Sigmoid colon (tissue), 4 donors: ENCODE results near the gene C1orf105.

Source experiments
- CTCF ChIP-seq, 4 experiments: fragments of 450-650 bp in 3 of 4; fragments of 200-600 bp in 1 of 4; IDR thresholded peaks; one replicate each; pipeline ENCODE4 v1.5.1; 2016 to 2019; ENCODE audit warnings: antibody characterized with exemption in 4 of 4, mild to moderate bottlenecking in 3 of 4, moderate library complexity in 2 of 4
- POLR2A ChIP-seq, 2 donors: fragments of 450-650 bp; IDR thresholded peaks; one replicate each; pipeline ENCODE4 v1.6.1; 2016; ENCODE audit warnings: antibody characterized with exemption in 2 of 2, mild to moderate bottlenecking in 2 of 2, moderate library complexity in 2 of 2
- POLR2AphosphoS5 ChIP-seq, 4 donors: sonication (generic); formaldehyde crosslinking; IDR thresholded peaks; one replicate each; pipeline ENCODE4 v1.6.1; 2017; ENCODE audit warnings: antibody characterized with exemption in 4 of 4

- no peak for TF ChIP-seq CTCF (IDR thresholded peaks at IDR 0.05)
- TF ChIP-seq POLR2AphosphoS5 (IDR thresholded peaks at IDR 0.05) = no peak
- no peak for TF ChIP-seq POLR2A (IDR thresholded peaks at IDR 0.05)
Observed at GRCh38 chr1:172470149-172470548, 49.7 kb downstream of the C1orf105 start.
